ENCODE data around the gene CYP27C1.
"Not testable (repeated sequence)": the region's sequence is repeated elsewhere in the genome, so short reads cannot be mapped to it uniquely, and the experiment has no call there.

The CYP27C1 gene

DNA sequence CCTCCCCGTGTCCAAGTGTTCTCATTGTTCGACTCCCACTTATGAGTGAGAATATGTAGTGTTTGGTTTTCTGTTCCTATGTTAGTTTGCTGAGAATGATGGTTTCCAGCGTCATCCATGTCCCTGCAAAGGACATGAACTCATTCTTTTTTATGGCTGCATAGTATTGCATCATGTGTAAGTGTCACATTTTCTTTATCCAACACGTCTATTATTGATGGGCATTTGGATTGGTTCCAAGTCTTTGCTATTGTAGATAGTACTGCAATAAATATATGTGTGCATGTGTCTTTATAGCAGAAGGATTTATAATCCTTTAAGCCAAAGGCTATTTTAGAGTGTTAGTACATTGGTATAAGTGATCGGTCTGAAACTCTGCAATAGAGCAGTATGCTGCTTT lies 4.0 kb upstream of the CYP27C1 start:
- not testable (repeated sequence) for DNase-seq (ENCODE audit: low spot score)

DNA sequence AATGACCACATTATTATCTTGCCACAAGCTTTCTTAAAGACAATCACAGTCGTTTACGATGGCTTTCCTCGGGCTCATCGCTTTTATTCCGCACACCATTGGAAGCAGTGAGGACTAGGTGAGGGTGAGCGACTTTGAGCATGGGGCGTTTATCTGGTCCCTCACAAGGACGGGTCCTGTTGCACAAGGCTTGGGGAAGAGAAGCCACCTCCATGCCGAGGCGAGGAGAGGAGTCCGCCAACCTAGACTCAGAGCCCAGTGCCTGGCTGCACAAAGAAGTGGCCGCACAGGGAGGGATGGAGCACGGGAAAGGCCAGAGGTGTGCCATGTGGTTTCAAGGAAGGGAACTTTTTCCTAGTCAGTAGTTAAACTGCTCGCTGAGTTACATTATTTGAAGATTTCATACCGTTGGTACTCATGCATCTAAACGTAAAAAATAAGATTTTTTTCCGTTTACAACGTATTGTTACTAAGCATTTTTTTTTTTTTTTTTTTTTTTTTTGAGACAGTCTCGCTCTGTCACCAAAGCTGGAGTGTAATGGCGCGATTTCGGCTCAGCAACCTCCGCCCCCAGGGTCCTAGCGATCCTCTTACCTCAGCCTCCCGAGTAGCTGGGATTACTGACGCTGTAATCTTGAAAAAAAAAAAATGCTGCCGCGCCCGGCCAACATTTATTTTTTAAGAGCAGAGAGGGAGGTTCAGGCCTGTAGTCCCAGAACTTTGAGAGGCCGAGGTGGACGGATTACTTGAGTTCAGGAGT lies 849 bp upstream of the CYP27C1 start:
- no peak for DNase-seq (ENCODE audit: low spot score)

DNA sequence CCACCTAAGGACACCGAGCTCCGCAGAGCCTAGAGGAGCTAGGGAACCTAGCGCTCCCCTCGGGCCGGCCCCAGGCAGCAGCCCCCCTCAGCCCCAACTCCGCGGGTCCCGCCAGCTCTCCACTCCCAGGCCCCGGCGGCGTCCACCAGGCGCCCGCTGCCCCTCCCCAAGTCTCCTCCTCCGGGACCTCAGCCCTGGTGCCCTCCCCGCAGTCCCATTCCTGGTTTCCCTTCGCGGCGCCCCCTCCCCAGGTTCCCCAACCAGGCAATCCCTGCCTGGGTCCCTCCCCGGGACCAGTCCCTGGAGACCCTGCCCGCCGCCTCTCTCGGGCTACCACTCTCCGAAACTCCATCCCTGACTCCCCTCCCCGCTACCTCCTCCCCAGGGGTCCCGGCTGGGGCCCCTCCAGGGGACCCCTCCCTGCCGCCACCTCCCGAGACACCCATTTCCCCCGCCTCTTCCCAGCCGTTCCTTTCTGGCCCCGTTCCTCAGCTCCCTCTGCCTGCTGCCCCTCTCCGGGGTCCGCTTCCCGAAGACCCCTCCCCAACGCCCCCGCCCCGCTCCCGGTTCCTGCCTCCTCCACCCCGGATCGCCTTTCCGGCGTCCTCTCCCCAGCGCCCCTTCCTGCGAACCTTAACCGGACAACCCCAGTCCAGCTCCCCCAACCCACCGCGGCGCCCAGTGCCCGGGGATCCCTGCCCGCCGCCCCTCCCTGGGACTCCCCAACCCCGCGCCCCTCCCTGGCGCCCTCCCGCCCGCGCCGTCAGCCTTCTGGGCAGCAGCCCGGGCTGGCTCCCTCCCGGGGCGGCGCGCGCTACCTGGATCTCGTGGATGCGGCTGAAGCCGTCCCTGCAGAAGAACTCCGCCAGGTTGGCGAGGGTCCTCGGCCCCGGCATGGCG lies 678 bp downstream of the CYP27C1 start:
- no peak for DNase-seq (ENCODE audit: low spot score)

DNA sequence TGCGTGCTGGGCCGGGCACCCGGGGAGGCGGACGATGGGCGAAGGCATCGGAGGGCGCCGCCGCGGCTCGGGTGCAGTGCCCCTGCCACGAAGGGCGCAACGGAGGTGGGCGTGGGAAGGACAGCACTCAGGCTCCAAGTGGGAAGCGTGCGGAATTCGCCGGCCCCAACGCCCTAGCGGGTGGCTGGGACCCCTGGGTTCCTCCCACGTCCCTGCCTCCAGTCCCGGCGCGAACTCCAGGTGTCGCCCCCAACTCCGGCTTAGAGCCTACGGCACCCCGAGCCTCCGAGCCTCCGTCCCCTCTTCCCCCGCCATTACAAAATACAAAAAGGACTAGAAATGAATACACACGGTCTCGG lies 1.3 kb downstream of the CYP27C1 start:
- no peak for DNase-seq (ENCODE audit: low spot score)

- no peak for DNase-seq (ENCODE audit: low spot score)
Observed at GRCh38 chr2:127217470-127218325, 2.4 kb downstream of the CYP27C1 start.

GRCh38 chr2:127216593-127216992 lies 3.5 kb downstream of the CYP27C1 start:
- DNase-seq (ENCODE audit: low spot score) = no peak

- no peak for DNase-seq (ENCODE audit: low spot score)
Observed at GRCh38 chr2:127216095-127216494, 4.0 kb downstream of the CYP27C1 start.

GRCh38 chr2:127214201-127214600 lies 5.9 kb downstream of the CYP27C1 start:
- DNase-seq (ENCODE audit: low spot score) = not testable (repeated sequence)

GRCh38 chr2:127208313-127208712 lies 11.8 kb downstream of the CYP27C1 start:
- no peak for DNase-seq (ENCODE audit: low spot score)

DNA sequence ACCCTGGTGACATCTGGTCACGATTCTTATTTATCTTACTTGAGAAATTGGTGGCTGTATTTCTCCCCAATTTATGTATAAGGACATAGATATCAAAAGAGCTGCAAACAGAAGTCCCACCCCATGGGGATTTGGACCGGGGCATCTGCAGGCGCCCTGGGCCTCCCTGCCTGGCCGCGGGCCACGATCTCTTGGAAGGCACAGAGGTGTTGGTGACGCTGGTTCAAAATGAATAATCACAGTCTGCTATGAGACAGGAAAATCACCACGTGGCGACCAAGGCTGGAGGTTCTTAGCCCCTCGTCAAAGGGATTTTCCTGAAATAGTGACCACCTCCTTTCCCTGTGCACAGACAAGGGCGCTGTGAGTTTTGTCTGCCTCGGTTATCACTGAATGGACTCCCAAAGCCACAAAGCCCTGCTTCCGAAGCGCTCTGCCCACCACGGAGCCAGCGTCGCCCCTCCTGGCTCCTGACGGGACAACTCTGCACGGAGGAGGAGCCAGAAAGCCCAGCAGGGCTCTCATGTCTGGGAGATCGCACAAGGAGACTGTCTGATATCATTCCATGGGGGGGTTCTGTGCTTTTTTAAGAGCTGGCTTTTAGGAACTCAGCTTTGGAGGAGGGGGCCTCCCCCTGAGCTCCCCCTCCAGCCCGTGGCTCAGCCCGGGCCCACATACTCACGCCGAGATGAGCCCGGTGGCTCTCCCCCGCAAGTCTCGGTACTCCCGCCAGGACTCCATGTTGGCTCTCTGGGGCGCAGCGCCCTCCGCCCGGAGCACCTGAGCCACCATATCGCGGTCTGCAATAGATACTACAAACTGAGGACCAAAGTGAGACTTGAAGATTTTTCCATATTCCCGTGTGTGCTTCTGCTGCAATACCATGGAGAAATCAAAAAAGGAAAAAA lies 14.6 kb downstream of the CYP27C1 start:
- DNase-seq (ENCODE audit: low spot score) = no peak

DNA sequence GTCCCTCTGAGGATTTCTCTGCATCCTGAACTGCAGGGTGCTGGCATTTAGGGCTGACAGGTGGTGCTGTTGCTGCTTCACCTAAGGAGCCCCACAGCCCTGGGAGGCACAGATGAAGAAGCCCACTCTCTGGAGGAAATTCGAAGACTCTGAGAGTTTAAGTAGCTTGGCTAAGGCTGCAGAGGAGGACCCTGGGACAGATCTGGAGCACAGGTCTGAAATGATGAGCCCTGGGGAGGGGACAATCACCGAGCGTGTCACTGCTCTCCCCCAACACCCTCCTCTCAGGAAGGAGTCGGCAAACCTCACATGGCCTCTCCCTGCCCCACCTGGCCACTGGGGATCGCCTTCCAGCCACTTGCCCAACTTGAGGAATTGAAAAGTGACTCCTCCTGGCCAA lies 18.6 kb downstream of the CYP27C1 start:
- no peak for DNase-seq (ENCODE audit: low spot score)

GRCh38 chr2:127200962-127201361 lies 19.1 kb downstream of the CYP27C1 start:
- DNase-seq (ENCODE audit: low spot score) = no peak

DNA sequence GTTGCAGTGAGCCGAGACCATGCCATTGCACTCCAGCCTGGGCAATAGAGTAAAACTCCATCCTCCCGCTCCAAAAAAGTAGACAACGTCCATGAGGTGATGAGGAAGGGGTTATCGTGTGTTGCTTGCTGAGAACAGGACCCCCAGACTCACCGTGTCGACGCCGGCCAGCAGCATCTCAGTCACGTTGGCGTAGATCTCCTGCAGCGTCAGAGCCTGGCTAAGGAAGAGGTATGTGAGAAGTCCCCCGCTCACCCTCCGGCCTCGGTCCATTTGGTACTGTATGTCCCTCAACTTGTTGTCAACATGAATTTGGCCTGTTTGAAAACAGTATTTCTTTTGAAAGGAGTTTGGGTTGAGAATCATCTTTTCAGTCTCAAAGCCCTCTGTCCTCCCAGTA lies 20.9 kb downstream of the CYP27C1 start:
- no peak for DNase-seq (ENCODE audit: low spot score)

- DNase-seq (ENCODE audit: low spot score) = peak; percentile 54
Observed at GRCh38 chr2:127197475-127198385, 22.4 kb downstream of the CYP27C1 start.

DNA sequence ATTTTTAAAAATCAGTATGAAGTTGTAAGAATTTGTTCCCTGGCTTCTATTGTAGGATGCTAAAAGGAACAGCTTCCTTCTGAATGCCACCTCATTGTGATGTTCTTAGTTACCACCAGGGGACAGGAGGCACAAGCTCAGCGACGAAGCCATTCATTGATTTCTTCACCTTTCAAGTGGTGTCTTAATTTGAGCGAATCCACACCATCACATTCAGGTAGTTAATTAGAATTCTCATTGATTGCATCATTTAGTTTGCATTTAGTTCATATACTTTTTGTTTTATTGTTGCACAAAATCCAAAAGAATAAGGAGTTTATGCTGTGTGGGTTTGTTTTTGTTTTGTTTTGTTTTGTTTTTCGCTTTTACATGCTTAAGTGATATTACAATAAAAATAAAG lies 23.1 kb downstream of the CYP27C1 start:
- no peak for DNase-seq (ENCODE audit: low spot score)

GRCh38 chr2:127196549-127196948 lies 23.6 kb downstream of the CYP27C1 start:
- DNase-seq (ENCODE audit: low spot score) = no peak

- DNase-seq (ENCODE audit: low spot score) = no peak
Observed at GRCh38 chr2:127195140-127196074, 24.7 kb downstream of the CYP27C1 start.

GRCh38 chr2:127194447-127194846 lies 25.7 kb downstream of the CYP27C1 start:
- no peak for DNase-seq (ENCODE audit: low spot score)

GRCh38 chr2:127193967-127194280 lies 26.2 kb downstream of the CYP27C1 start:
- no peak for DNase-seq (ENCODE audit: low spot score)

Data from cerebellar cortex (tissue), 1 donor.